ENCODE data around the gene CSF2RB. TPM values are rescaled to one million over a fixed set of nuclear protein-coding genes. Genes with fewer than 3 reads are reported as not detected.

Gene CSF2RB
- total RNA-seq, 1 donor from 2014 or later, result not detected

- Mint-ChIP-seq H3K27ac (ENCODE audit: unreplicated experiment) (no peak overlapping the region), H3K9me3 (ENCODE audit: unreplicated experiment) (peaks cover 5% of the 10 kb centered on the region), H3K4me3 (ENCODE audit: unreplicated experiment) (no peak overlapping the region), H3K36me3 (ENCODE audit: unreplicated experiment) (no peaks in the 10 kb centered on the region), H3K4me1 (ENCODE audit: low read depth, unreplicated experiment) (no peaks in the 10 kb centered on the region), H3K27me3 (ENCODE audit: unreplicated experiment) (peaks cover 4% of the 10 kb centered on the region)
- no peak for DNase-seq
- no peak for TF ChIP-seq CTCF (IDR thresholded peaks at IDR 0.05; ENCODE audit: partially characterized antibody, unreplicated experiment)
These were observed 40.0 kb downstream of the CSF2RB start for GRCh38 chr22:36953239-36954080.

GRCh38 chr22:36954251-36955014 lies 41.0 kb downstream of the CSF2RB start:
- H3K4me1 Mint-ChIP-seq (ENCODE audit: low read depth, unreplicated experiment), result no peaks in the 10 kb centered on the region
- peaks cover 5% of the 10 kb centered on the region for H3K9me3 Mint-ChIP-seq (ENCODE audit: unreplicated experiment)
- DNase-seq, result no peak
- H3K27me3 Mint-ChIP-seq (ENCODE audit: unreplicated experiment), result peaks cover 9% of the 10 kb centered on the region
- no peak overlapping the region for H3K27ac Mint-ChIP-seq (ENCODE audit: unreplicated experiment)
- no peak overlapping the region for H3K4me3 Mint-ChIP-seq (ENCODE audit: unreplicated experiment)
- no peaks in the 10 kb centered on the region for H3K36me3 Mint-ChIP-seq (ENCODE audit: unreplicated experiment)
- no peak for TF ChIP-seq CTCF (IDR thresholded peaks at IDR 0.05; ENCODE audit: partially characterized antibody, unreplicated experiment)

- H3K4me3 Mint-ChIP-seq (ENCODE audit: unreplicated experiment), result no peak overlapping the region
- no peak for DNase-seq
- no peaks in the 10 kb centered on the region for H3K4me1 Mint-ChIP-seq (ENCODE audit: low read depth, unreplicated experiment)
- no peak for TF ChIP-seq CTCF (IDR thresholded peaks at IDR 0.05; ENCODE audit: partially characterized antibody, unreplicated experiment)
- no peak overlapping the region for H3K27ac Mint-ChIP-seq (ENCODE audit: unreplicated experiment)
- peaks cover 5% of the 10 kb centered on the region for H3K9me3 Mint-ChIP-seq (ENCODE audit: unreplicated experiment)
- H3K27me3 Mint-ChIP-seq (ENCODE audit: unreplicated experiment), result peaks cover 9% of the 10 kb centered on the region
- H3K36me3 Mint-ChIP-seq (ENCODE audit: unreplicated experiment), result no peaks in the 10 kb centered on the region
These were observed 42.3 kb downstream of the CSF2RB start for GRCh38 chr22:36955691-36956090.

GRCh38 chr22:36958366-36958765 lies 44.9 kb downstream of the CSF2RB start:
- no peak for TF ChIP-seq CTCF (IDR thresholded peaks at IDR 0.05; ENCODE audit: partially characterized antibody, unreplicated experiment)
- H3K27ac Mint-ChIP-seq (ENCODE audit: unreplicated experiment), result no peak overlapping the region
- peaks cover 6% of the 10 kb centered on the region for H3K27me3 Mint-ChIP-seq (ENCODE audit: unreplicated experiment)
- H3K4me1 Mint-ChIP-seq (ENCODE audit: low read depth, unreplicated experiment), result no peaks in the 10 kb centered on the region
- no peak for DNase-seq
- H3K36me3 Mint-ChIP-seq (ENCODE audit: unreplicated experiment), result no peaks in the 10 kb centered on the region
- H3K9me3 Mint-ChIP-seq (ENCODE audit: unreplicated experiment), result peaks cover 4% of the 10 kb centered on the region
- no peak overlapping the region for H3K4me3 Mint-ChIP-seq (ENCODE audit: unreplicated experiment)

- TF ChIP-seq CTCF (IDR thresholded peaks at IDR 0.05; ENCODE audit: partially characterized antibody, unreplicated experiment), result no peak
- no peak overlapping the region for H3K4me3 Mint-ChIP-seq (ENCODE audit: unreplicated experiment)
- peaks cover 4% of the 10 kb centered on the region for H3K9me3 Mint-ChIP-seq (ENCODE audit: unreplicated experiment)
- DNase-seq, result no peak
- no peak overlapping the region for H3K27ac Mint-ChIP-seq (ENCODE audit: unreplicated experiment)
- H3K27me3 Mint-ChIP-seq (ENCODE audit: unreplicated experiment), result peaks cover 9% of the 10 kb centered on the region
- H3K36me3 Mint-ChIP-seq (ENCODE audit: unreplicated experiment), result no peaks in the 10 kb centered on the region
- no peaks in the 10 kb centered on the region for H3K4me1 Mint-ChIP-seq (ENCODE audit: low read depth, unreplicated experiment)
These were observed 48.2 kb downstream of the CSF2RB start for GRCh38 chr22:36961626-36962025.

Measured in glutamatergic neuron (in vitro differentiated cells).